NCI-H146 (cell line): Measurements from ENCODE around the gene THAP7.

ENCODE experiments used
- DNase-seq: peaks from one replicate; lab custom pipeline; 2025; lab: John Stamatoyannopoulos, UW

THAP7 gene

DNA sequence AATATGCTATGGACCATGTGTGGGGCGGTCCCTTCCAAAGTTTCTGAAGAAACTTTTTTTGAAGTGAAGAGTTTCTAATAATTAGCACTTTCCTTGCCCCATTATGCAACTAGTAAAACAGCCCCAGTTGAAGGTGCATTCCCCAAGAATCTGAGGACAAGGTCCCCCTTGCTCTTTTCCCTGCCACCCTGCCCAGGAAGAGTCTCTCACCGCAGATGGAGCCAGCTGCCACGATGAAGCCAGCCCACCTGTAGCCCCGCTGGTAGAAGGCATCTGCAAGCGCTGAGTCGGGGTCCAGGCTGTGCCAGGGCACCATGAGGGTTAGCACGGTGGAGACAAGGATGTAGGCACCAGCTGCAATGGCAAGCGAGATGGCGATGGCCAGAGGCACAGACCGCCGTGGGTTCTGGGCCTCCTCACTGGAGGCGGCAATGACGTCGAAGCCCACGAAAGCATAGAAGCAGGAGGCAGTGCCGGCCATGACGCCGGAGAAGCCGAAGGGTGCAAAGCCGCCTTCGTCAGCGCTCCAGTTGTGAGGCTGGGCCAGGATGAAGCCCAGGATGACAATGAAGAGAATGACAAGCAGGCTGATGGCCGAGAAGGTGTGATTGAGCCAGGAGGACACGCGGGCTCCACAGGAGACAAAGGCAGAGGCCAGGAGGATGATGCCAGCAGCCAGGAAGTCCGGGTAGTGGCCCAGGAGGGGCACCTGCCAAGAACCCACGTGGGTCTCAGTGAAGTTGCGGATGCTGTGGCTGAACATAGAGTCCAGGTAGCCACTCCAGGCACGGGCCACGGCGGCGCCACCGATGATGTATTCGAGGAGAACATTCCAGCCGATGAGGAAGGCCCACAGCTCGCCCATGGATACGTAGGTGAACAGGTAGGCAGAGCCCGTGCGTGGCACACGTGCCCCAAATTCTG lies 29.0 kb upstream of the THAP7 start:
- DNase-seq: no peak

DNA sequence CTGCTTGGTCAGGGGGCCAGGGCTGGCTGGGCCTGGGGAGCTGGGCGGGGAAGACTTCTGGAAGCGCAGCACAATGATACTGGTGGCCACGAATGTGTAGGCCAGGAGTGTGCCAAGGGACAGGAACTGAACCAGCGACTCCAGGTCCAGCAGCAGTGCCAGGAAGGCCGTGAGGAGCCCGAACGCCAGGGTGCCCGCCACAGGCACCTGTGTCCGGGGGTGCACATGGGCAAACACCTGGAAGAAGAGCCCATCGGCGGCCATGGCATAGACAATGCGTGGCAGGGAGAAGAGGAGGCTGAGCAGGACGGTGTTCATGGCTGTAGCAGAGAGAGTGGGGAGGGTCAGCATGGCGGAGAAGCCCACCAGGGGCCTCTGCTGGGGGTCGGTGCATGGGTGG lies 28.1 kb upstream of the THAP7 start:
- no peak for DNase-seq

DNA sequence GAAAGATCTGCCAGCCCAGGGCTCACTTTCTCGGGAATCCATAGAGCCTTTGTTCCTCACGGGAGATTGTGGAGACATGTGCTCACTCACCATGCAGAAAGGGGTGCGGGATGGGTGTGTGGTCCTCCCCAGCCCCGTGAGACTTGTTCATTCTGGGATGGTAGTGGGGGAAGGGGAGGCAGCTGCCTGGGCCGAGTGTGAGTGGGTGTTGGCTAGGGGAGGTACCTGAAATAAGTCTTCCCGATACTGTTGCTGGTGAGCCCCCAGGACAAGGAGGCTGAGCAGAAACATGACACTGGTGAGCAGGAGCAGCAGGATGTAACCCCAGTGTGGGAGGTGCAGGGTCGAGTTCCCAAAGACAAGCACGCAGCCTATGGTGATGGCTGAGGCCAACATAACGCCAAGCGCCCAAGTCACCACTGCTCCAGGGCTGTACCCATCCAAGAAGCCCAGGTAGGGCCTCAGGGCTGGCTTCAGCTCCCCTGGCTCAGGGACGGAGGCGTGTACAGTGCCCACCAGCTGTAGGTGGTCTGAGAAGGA lies 27.6 kb upstream of the THAP7 start:
- no peak for DNase-seq

DNA sequence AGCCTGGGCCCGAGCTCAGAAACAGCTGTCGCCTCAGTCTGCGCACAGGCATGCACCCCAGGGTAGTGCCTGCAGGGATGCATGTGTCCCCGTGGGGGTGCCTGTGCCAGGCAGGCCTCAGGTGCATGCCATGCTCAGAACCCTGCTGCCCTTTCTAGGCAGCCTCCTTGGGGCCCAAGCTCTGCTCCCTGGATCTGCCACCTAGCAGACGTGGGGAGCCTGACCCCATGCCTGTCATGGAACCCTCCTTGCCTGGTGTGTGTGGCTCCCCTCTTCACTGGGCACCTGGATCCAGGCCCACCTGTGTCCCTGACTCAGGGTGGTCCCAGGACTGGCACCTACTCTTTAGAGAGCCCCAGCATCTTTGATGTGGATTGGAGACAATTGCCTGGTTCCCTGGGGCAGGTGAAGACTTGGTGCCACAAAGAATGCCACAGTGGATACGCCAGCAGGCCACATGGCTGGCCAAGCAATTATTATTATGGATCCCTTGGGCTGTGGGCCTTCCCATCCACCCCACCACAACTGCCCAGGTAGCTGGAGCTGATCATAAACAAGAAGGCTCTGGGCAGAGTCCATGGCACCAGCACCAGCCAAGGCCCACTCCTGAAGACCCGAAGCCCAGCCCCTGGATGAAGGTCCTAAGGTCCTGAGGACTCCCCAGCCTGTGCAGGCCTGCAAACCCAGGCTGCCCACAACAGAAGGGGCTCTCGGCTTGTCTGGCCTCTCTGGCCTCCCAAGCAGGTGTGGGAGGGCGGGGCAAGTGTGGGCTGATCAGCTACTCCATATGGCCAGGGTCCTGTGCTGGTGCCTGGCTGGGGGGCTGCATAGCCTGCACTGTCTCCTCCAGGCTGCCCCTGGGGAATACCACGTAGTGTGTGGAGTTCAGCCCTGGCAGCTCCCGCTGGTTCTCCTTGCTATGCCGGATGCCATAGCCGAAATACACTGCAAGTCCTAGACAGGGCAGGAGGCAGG lies 26.6 kb upstream of the THAP7 start:
- DNase-seq: no peak

DNA sequence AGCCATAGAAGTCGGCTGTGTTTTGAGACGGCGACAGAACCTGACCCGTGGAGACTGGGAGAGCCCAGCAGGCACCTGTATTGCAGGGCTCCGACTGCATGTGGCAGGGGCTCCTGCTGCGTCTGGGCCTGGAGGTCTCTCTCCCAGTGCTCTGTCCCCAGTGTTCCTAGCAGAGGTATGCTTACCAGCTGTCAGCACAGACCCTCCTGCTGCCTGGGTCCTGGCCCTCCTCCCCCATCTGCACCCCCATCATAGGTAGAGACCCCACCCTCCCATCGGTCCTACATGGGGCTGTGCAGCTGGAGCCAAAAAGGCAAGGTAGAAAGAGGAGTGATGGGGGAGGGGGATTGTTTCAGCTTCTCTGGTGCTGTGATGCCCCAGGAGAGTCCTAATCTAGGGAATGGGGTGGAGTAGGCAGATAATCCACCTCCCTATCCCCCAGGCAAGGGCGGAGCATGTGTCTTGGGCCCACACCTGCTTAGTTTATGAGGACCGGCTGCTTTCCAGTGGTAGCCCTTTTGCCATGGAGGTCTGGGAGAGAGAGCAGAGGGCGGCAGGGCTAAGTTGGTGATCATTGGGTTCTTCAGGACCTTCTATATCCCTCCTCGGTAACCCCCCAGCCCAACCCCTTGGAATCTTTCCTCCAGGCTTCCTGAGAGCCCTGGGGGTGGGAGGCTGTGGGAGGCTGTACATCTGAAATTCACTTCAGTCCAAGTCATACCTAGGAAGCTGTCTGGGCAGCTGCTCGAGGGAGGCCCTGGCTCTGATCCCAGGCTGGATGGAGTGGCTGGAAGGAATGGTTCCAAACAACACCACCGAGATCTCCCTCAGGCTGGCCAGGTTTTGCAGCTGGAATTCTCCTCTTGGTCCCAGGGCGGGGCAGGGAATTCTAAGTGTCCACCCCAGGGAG lies 25.1 kb upstream of the THAP7 start:
- DNase-seq: no peak

DNA sequence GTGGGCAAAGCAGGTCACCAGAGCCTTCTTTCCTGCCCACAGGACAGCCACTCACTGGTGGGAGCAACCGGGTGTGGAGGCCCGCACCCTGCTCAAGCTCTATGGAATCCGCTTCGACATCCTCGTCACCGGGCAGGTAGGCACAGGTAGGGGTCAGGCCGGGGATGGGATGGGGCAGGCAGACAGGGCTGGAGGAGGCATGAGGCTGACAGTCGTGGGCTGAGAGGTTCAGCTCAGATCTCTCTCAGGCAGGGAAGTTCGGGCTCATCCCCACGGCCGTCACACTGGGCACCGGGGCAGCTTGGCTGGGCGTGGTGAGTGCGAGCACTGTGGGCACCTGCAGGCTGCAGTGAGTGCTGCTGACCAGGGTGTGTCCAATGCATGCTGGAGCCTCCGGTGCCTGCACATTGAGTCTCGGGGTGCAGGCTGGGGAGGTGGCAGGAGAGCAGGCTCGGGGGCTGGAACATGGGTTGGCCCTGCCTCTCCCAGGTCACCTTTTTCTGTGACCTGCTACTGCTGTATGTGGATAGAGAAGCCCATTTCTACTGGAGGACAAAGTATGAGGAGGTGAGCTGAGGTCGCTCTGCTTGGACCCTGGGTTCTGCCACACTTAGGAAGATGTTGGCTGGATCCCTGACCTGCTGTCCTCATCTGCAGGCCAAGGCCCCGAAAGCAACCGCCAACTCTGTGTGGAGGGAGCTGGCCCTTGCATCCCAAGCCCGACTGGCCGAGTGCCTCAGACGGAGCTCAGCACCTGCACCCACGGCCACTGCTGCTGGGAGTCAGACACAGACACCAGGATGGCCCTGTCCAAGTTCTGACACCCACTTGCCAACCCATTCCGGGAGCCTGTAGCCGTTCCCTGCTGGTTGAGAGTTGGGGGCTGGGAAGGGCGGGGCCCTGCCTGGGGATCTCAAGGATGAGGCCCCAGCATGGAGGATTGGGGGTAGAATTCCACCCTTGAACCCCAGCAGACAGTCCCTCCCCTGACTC lies 24.1 kb upstream of the THAP7 start:
- DNase-seq: no peak

DNA sequence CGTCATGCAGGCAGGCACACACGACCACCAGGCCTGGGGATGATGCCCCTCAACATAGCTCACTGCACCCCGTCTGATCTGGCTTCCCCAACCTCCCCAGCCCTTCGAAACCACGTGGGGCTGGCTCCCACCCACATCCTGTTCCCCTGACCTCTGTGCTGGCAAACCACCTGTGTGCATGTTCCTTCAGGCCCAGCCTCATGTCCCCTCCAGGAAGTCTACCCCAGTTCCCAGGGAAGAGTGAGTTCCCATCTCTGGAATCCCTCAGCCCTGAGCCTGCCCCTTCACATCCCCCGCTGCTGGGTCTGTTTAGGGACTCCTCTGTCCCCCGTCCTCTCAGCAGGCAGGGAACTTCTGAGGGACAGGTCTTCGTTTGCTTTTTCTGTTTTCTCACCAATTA lies 23.3 kb upstream of the THAP7 start:
- no peak for DNase-seq

DNA sequence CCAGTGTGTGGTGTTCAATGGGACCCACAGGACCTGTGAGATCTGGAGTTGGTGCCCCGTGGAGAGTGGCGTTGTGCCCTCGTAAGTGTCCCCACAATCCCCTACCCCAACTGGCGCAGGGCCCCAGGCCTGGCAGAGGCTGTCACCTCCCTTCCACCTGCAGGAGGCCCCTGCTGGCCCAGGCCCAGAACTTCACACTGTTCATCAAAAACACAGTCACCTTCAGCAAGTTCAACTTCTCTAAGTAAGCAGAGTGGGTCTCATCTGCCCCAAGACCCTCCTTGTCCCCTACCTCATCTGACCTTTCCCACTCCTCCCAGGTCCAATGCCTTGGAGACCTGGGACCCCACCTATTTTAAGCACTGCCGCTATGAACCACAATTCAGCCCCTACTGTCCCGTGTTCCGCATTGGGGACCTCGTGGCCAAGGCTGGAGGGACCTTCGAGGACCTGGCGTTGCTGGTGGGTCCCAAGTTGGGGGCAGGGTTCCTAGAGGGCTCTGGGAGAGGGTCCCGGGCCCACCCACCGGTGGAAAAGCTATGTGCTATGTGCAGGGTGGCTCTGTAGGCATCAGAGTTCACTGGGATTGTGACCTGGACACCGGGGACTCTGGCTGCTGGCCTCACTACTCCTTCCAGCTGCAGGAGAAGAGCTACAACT lies 21.2 kb upstream of the THAP7 start:
- no peak for DNase-seq

DNA sequence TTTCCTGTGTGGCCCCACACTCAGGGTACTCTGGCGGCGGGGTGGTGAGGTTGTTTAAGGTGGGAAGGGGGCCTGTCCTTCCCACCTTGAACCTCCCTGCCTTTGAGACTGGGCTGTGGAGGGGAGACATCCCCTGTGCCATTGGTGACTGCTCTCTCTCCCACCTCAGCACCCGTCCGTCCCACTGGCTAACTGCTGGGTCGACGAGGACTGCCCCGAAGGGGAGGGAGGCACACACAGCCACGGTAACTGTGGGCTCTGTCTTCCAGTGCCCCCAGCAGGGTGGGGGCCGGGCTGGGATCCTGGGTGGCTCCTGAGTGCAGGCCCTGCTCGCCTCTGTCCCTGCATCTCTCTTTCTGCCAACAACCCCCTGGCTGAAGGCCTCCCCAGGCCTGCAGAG lies 20.6 kb upstream of the THAP7 start:
- DNase-seq: no peak

DNA sequence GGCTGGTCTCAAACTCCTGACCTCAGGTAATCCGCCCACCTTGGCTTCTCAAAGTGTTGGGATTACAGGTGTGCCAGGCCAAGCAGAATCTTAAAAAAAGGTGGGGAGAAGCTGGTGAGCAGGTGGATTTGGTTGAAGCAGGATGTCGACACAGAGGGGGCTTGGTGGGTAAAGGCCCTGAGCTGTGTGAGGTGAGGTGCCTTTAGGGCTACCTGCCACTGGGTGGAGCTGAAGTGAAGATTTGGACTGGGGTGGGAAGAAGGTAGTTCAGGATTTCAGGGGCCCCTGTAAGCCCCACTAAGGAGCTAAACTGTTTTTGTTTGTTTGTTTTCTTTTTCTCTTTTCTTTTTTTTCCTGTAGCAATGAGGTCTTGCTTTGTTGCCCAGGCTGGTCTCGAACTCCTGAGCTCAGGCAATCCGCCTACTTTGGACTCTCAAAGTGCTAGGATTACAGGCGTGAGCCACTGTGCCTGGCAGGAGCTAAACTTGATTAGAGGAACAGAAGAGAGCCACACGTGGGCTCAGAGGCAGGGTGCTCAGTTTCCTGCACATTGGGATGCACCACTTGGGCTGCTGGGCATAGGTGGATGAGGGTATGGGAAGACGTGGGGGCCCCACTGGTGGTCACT lies 19.0 kb upstream of the THAP7 start:
- DNase-seq: no peak

DNA sequence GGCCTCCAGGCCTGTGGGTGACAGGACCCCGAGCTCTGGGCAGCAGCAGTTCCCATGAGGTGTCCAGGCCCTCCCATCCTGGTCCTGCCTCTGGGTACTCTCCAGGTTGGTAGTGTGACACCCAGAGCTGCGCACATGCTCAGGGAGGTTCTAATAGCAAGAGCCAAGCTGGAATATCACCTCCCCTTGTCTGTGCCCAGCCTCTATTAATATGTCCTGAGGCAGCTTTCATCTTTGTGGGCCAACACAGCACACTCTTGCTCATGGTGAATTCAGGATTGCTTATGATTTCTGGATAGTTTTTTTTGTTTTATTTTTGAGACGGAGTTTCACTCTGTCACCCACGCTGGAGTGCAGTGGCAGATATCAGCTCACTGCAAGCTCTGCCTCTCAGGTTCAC lies 16.4 kb upstream of the THAP7 start:
- DNase-seq: no peak

DNA sequence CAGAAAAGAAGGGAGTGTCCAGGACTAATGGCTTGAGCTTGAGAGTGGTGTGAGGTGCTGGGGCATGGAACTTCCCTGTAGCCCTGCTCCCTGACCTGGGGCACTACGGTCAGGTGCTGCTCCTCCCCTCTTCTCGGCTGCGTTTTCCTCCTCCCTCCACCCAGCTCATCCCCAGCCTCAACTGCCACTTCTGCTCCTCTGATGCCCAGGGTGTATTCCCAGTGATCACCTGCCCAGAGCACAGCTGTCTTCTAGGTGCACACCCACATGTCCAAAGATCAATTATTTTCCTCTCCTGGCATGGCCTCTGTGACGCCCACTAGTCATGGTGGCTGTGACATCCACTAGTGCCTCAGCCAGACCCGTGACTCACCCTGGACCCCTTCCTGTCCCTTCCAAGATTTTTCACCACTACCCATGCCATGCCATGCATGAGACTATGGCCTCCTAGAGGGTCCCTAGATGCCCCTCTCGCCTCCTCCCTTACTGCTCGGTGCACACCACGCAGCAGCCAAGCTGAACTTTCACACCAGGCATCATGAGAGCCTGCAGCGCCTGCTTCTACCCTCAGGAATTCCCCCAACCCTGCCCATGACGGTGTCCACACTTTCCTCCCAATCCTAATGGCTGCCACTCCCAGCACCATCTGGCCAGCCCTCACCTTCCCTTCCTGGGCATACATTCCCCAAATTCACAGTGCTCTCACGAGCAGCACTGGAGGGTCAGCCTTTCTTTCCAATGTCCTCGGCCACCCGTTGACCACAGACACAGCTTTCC lies 14.9 kb upstream of the THAP7 start:
- no peak for DNase-seq

DNA sequence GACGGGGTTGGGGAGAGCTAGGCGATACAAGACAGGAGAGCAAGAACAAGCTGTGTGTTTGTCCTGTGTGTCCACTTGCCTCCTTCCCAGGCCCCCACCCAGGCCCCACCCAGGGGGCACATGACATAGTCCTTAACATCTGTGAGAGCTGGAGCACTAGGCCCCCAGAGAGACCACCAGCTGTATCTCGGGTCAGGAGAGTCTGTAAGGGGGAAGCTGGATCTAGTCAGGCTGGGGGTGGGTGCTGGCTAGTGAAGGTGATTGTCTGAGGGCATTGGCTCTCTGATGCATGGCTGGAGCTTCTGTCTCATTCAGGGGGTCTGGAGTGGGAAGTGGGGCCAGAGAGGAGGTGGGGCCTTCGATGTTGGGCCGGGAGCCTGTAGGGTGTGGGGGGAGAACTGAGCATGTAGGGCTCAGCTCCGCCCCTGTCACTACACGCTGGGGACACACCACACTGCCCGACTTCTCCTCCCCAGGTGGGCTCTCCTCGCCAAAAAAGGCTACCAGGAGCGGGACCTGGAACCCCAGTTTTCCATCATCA lies 13.6 kb upstream of the THAP7 start:
- no peak for DNase-seq

DNA sequence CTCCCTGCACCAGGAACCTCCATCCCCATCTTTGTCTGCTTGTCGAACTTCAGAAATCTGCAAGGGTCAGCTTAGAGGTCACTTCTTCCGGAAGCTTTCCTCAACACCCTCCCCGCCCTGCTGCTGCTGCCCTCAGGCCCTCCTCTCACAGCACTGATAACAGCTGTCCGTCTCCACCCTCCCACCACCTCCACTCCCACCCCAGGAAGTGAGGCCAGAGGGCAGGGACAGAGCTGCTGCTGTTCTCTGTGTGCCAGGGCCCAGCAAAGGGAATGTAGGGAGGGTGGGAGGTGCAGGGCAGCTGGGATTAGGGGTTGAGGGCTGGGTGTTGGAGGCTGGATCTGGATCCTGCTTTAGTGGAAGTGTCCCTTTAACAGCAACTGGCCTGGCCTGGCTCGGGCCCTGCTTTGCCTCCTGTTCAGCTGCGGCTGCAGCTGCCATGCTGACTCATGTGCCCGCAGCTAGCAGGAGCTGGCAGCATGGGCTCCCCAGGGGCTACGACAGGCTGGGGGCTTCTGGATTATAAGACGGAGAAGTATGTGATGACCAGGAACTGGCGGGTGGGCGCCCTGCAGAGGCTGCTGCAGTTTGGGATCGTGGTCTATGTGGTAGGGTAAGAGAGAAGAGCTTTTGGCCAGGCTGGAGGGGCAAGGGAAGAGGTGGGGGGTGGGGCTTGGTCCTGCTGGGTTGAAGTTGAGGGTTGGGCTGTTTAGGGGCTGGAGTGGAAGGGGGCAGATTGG lies 13.0 kb upstream of the THAP7 start, which contains the start of gene P2RX6:
P2RX6 (plus strand) TSS at position 440 of the 740 bp plus-strand sequence; CDS start at position 450, 10 bp downstream.
- DNase-seq: peak; percentile 85

DNA sequence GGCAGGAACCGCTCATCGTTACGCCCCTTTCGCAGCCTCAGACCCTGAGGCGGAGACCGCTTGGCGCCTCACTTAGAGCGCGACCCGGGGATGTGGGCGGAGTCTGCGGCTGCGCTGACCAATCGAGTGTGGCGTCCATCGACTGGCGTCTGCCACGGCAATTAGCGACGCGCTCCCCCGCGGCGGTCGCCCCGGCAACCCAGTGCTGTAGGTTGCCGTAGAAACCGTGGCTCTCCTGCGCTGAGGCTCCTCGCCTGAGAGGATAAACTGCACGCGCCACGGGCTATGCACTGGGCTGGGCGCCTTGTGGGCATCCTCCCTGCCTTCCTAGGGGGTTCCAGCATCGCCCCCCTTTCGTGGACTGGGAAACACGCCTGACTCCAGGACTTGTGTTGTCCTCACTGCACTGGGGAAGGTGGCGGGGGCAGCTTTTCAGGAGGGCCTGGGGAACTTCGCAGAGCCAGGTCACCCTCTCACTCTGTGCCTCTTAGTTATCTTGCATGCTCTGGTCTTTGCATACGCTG lies 12.3 kb upstream of the THAP7 start:
- DNase-seq: peak; percentile 94

DNA sequence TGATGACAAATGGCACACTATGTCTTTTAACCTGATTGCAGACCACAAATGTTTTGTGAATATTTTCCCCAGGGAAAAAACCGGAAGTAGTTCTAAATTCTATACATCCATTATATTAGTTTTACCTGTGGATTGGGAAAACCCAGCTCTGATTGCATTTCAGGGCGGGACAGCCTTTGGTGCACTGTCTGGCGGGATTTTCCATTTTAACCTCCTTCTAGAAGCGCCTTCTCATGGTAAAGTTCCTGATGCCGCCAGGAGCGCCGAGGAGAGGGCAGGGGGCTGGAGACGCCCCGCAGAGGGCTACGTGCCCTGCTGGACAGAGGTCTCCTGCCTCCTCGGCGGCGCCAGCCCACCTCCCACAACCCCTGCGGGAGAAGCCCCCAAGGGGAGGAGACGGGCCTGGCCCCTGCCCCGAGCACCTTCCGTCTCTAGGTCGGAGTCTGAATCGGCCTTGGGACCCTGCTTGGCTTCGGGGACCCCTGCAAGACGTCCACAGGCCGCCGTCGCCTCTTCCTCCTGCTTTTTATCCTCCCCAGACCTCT lies 11.8 kb upstream of the THAP7 start:
- peak; percentile 31 for DNase-seq
